H1 (cell line): ENCODE data around the gene PTPN13. TPM values are rescaled to one million over a fixed set of nuclear protein-coding genes. Genes with fewer than 3 reads are reported as not detected.

ENCODE experiments used
- CTCF ChIA-PET: fragments of 300-600 bp; sonication (Branson Sonifier 250); formaldehyde crosslinking; loops from one replicate; lab custom pipeline; 2021; ENCODE audit not compliant: partially characterized antibody; lab: Charles Lee
- POLR2A ChIA-PET: fragments of 300-600 bp; sonication (Branson Sonifier 250); formaldehyde crosslinking; loops from one replicate; lab custom pipeline; 2021; ENCODE audit warnings: inconsistent platforms; ENCODE audit not compliant: partially characterized antibody; lab: Charles Lee
- DNase-seq, 2 experiments: peaks; one replicate each; pipeline versions ENCODE4 v3.0.0 to v3.0.0-alpha.2; 2010 to 2022; ENCODE audit warnings: low spot score in 2 of 2, low read depth in 1 of 2, mixed read lengths in 1 of 2
- FAIRE-seq: peaks from 2 replicates; lab custom pipeline; 2011; peaks lifted over from hg19 to GRCh38; lab: Jason Lieb, UNC
- H2AFZ ChIP-seq: 2 replicates; pipeline ENCODE4 v1.8.1; 2012; ENCODE audit warnings: low read length, inconsistent platforms
- H2AK5ac ChIP-seq: 2 replicates; pipeline ENCODE4 v1.6.1; 2013; ENCODE audit warnings: low read depth, low read length
- H2BK120ac ChIP-seq: replicated peaks from 2 replicates; pipeline ENCODE3; 2013; ENCODE audit warnings: low read depth, low read length, inconsistent platforms
- H2BK12ac ChIP-seq: 2 replicates; pipeline ENCODE4 v1.6.1; 2013; ENCODE audit warnings: low read depth, low read length
- H2BK15ac ChIP-seq: 2 replicates; pipeline ENCODE4 v1.6.1; 2013; ENCODE audit warnings: low read length
- H2BK20ac ChIP-seq: 2 replicates; pipeline ENCODE4 v1.6.1; 2013; ENCODE audit warnings: low read length
- H2BK5ac ChIP-seq: 2 replicates; pipeline ENCODE4 v1.6.1; 2013; ENCODE audit warnings: low read depth, low read length
- H3K14ac ChIP-seq: 2 replicates; pipeline ENCODE4 v1.6.1; 2013; ENCODE audit warnings: inconsistent platforms; ENCODE audit not compliant: insufficient read length
- H3K18ac ChIP-seq: 2 replicates; pipeline ENCODE4 v1.6.1; 2013; ENCODE audit warnings: low read length; ENCODE audit errors: extremely low read depth
- H3K23ac ChIP-seq: 2 replicates; pipeline ENCODE4 v1.6.1; 2013; ENCODE audit warnings: inconsistent platforms; ENCODE audit not compliant: insufficient read length
- H3K23me2 ChIP-seq: 2 replicates; pipeline ENCODE4 v1.6.1; 2013; ENCODE audit warnings: low read depth, low read length
- H3K27ac ChIP-seq: 2 replicates; pipeline ENCODE4 v1.6.1; 2011; ENCODE audit warnings: low read depth, low read length, inconsistent platforms
- H3K27me3 ChIP-seq, 4 experiments: replicated peaks in 1 of 4; 1 replicate in 1 of 4; 2 replicates in 3 of 4; pipeline versions ENCODE4 v1.6.1 to v1.8.1; 2011 to 2013; ENCODE audit warnings: low read length in 3 of 4, mild to moderate bottlenecking in 3 of 4, inconsistent platforms in 2 of 4, mixed read lengths in 2 of 4, moderate library complexity in 1 of 4; ENCODE audit not compliant: control insufficient read depth in 3 of 4, insufficient read depth in 3 of 4; ENCODE audit errors: extremely low read depth in 1 of 4
- H3K36me3 ChIP-seq, 4 experiments: 2 replicates each; pipeline versions ENCODE4 v1.6.1 to v1.8.1; 2011 to 2013; ENCODE audit warnings: mild to moderate bottlenecking in 4 of 4, low read length in 3 of 4, moderate library complexity in 2 of 4, control low read depth in 1 of 4, inconsistent platforms in 1 of 4; ENCODE audit not compliant: insufficient read depth in 4 of 4, control insufficient read depth in 2 of 4
- H3K4ac ChIP-seq: replicated peaks from 2 replicates; pipeline ENCODE3; 2013; ENCODE audit warnings: low read length, low read depth, mixed read lengths, inconsistent platforms; ENCODE audit not compliant: insufficient read length
- H3K4me1 ChIP-seq, 4 experiments: replicated peaks in 1 of 4; 1 replicate in 1 of 4; 2 replicates in 3 of 4; pipeline versions ENCODE4 v1.6.1 to v1.8.1; 2011 to 2013; ENCODE audit warnings: low read length in 3 of 4, inconsistent platforms in 2 of 4, mixed read lengths in 1 of 4; ENCODE audit not compliant: insufficient read depth in 4 of 4, control insufficient read depth in 3 of 4
- H3K4me2 ChIP-seq, 2 experiments: 2 replicates each; pipeline versions ENCODE4 v1.6.1 to v1.8.1; 2011 to 2013; ENCODE audit warnings: low read depth in 2 of 2, low read length in 2 of 2, control low read depth in 1 of 2, inconsistent platforms in 1 of 2, mild to moderate bottlenecking in 1 of 2; ENCODE audit not compliant: insufficient read depth in 1 of 2
- H3K4me3 ChIP-seq, 4 experiments: fragments of 200-600, 300-600 bp in 1 of 4; sonication (generic), shearing (Covaris generic), sonication (Bioruptor Twin) in 1 of 4; 2 replicates each; pipeline versions ENCODE4 v1.5.1 to v1.8.1; 2011 to 2016; ENCODE audit warnings: low read length in 4 of 4, low read depth in 3 of 4, control low read depth in 2 of 4, inconsistent platforms in 2 of 4, mild to moderate bottlenecking in 2 of 4, mixed read lengths in 1 of 4, moderate library complexity in 1 of 4; ENCODE audit not compliant: insufficient read depth in 2 of 4; ENCODE audit errors: extremely low read depth in 1 of 4
- H3K56ac ChIP-seq: replicated peaks from 2 replicates; pipeline ENCODE3; 2013; ENCODE audit warnings: low read depth, mild to moderate bottlenecking, mixed read lengths, low read length, inconsistent platforms; ENCODE audit not compliant: insufficient read length
- H3K79me1 ChIP-seq: 2 replicates; pipeline ENCODE4 v1.6.1; 2013; ENCODE audit warnings: low read depth, low read length, control low read depth
- H3K79me2 ChIP-seq, 2 experiments: 2 replicates each; pipeline versions ENCODE4 v1.6.1 to v1.8.1; 2012 to 2013; ENCODE audit warnings: low read length in 2 of 2, mild to moderate bottlenecking in 2 of 2, inconsistent platforms in 1 of 2; ENCODE audit not compliant: insufficient read depth in 2 of 2, control insufficient read depth in 1 of 2
- H3K9ac ChIP-seq, 4 experiments: replicated peaks in 1 of 4; 1 replicate in 1 of 4; 2 replicates in 3 of 4; pipeline versions ENCODE4 v1.6.1 to v1.8.1; 2011 to 2013; ENCODE audit warnings: low read depth in 3 of 4, low read length in 3 of 4, control low read depth in 2 of 4, mild to moderate bottlenecking in 2 of 4, moderate library complexity in 2 of 4, inconsistent platforms in 1 of 4; ENCODE audit errors: extremely low read depth in 1 of 4
- H3K9me3 ChIP-seq, 2 experiments: 2 replicates each; pipeline versions ENCODE4 v1.6.1 to v1.8.1; 2012 to 2013; ENCODE audit warnings: mild to moderate bottlenecking in 2 of 2, moderate library complexity in 2 of 2, control low read depth in 1 of 2, inconsistent platforms in 1 of 2, low read depth in 1 of 2, low read length in 1 of 2, mixed read lengths in 1 of 2; ENCODE audit not compliant: insufficient read depth in 2 of 2
- H4K20me1 ChIP-seq, 2 experiments: replicated peaks in 1 of 2; 2 replicates each; pipeline versions ENCODE3 to v1.8.1; 2011 to 2013; ENCODE audit warnings: inconsistent platforms in 2 of 2, low read length in 2 of 2, mild to moderate bottlenecking in 1 of 2; ENCODE audit not compliant: insufficient read depth in 2 of 2, control insufficient read depth in 1 of 2
- H4K5ac ChIP-seq: 2 replicates; pipeline ENCODE4 v1.6.1; 2013; ENCODE audit warnings: low read length, low read depth, mixed read lengths, inconsistent platforms; ENCODE audit not compliant: insufficient read length
- H4K8ac ChIP-seq: 2 replicates; pipeline ENCODE4 v1.8.0; 2013; ENCODE audit warnings: mild to moderate bottlenecking, moderate library complexity, low read length, inconsistent platforms; ENCODE audit not compliant: insufficient read depth; ENCODE audit errors: extremely low read depth
- H4K91ac ChIP-seq: replicated peaks from 2 replicates; pipeline ENCODE3; 2013; ENCODE audit warnings: low read length, mixed read lengths, inconsistent platforms; ENCODE audit not compliant: insufficient read length
- CTCF ChIP-seq, 3 experiments: IDR thresholded peaks; 1 replicate in 2 of 3; 2 replicates in 1 of 3; pipeline versions ENCODE4 v1.5.1 to v1.6.1; 2011; ENCODE audit warnings: low read length in 3 of 3, mild to moderate bottlenecking in 3 of 3, inconsistent platforms in 2 of 3, low read depth in 1 of 3, moderate library complexity in 1 of 3; ENCODE audit not compliant: insufficient read depth in 1 of 3; ENCODE audit errors: control extremely low read depth in 1 of 3
- E2F6 ChIP-seq: IDR thresholded peaks from 2 replicates; pipeline ENCODE4 v1.6.1; 2012; ENCODE audit warnings: inconsistent platforms
- MAFK ChIP-seq: IDR thresholded peaks from 2 replicates; pipeline ENCODE4 v1.6.1; 2012; ENCODE audit warnings: low read depth, mild to moderate bottlenecking, improper control_type of control experiment, low read length
- POLR2A ChIP-seq, 2 experiments: IDR thresholded peaks; 1 replicate in 1 of 2; 2 replicates in 1 of 2; pipeline ENCODE4 v1.6.1; 2011; ENCODE audit warnings: low read depth in 2 of 2, low read length in 2 of 2, mild to moderate bottlenecking in 2 of 2; ENCODE audit errors: control extremely low read depth in 1 of 2
- RBBP5 ChIP-seq: IDR thresholded peaks from 2 replicates; pipeline ENCODE4 v1.7.1; 2012; ENCODE audit warnings: low read depth, mild to moderate bottlenecking, inconsistent platforms, low read length, moderate library complexity, borderline replicate concordance
- RFX5 ChIP-seq: IDR thresholded peaks from 2 replicates; pipeline ENCODE4 v1.6.1; 2011; ENCODE audit warnings: low read depth, low read length, improper control_type of control experiment, borderline replicate concordance
- TAF7 ChIP-seq: optimal IDR thresholded peaks from 2 replicates; pipeline ENCODE3; 2011; ENCODE audit warnings: low read depth, mild to moderate bottlenecking, inconsistent platforms, low read length, moderate library complexity, borderline replicate concordance
- YY1 ChIP-seq: IDR thresholded peaks from 2 replicates; pipeline ENCODE4 v1.6.1; 2011; ENCODE audit warnings: low read depth, mild to moderate bottlenecking, low read length
- polyA plus RNA-seq, 7 experiments: library from polyadenylated mRNA; depleted of rRNA in 3 of 7; stranded (reverse) in 5 of 7; unstranded in 2 of 7; fragments of >200 nt in 5 of 7; fragments of 200-250 nt in 2 of 7; gene quantifications; 1 replicate in 5 of 7; 2 replicates in 1 of 7; 4 replicates in 1 of 7; pipeline versions ENCODE4 v1.2.1 to v1.2.3, GENCODE V29; 2011 to 2013; ENCODE audit warnings: missing spikeins in 2 of 7, mixed read lengths in 2 of 7
- total RNA-seq: library from RNA; stranded (reverse); fragmentation: NEBNext Ultra II Directional; extraction: Animal tissue kit (Norgen Biotek cat#: 25700); gene quantifications from 2 replicates; pipeline ENCODE4 v1.2.1, GENCODE V29; 2021

The PTPN13 gene
- total and polyA plus RNA-seq, 2 of the 8 experiments (the other 6 are each of a cell fraction or from before 2014, with no cell fraction given), result 12.7 to 57.9 TPM

- Histone ChIP-seq H3K56ac (no peak overlapping the region), H2BK5ac (no peak overlapping the region), H4K5ac (no peak overlapping the region), H3K4me3 (no peak overlapping the region), H3K79me1 (peaks cover 2% of the 10 kb centered on the region; the same call in 1 of the 2 replicates), H2BK120ac (no peak overlapping the region), H2AFZ (no peak overlapping the region), H3K23ac (no peak overlapping the region), H3K14ac (no peak overlapping the region), H4K8ac (no peak overlapping the region), H2BK20ac (no peak overlapping the region), H2BK12ac (no peak overlapping the region), H4K91ac (no peak overlapping the region), H2BK15ac (no peak overlapping the region), H3K27me3 (no peaks in the 10 kb centered on the region), H3K36me3 (peaks cover 0 to 3% (median 0%) of the 10 kb centered on the region in 4 experiments; a peak in 1 of 8 replicates), H4K20me1 (peaks cover 0 to 2% of the 10 kb centered on the region in 2 experiments), H3K4ac (no peak overlapping the region), H3K27ac (no peak overlapping the region), H3K9ac (no peak overlapping the region), H2AK5ac (no peak overlapping the region), H3K18ac (no peak overlapping the region), H3K4me1 (no peaks in the 10 kb centered on the region), H3K4me2 (no peak overlapping the region), H3K9me3 (peaks cover 0 to 12% of the 10 kb centered on the region in 2 experiments; a peak in 1 of 4 replicates), H3K23me2 (no peaks in the 10 kb centered on the region), H3K79me2 (peaks cover 0 to 6% of the 10 kb centered on the region in 2 experiments; a peak in 2 of 4 replicates)
- FAIRE-seq, result no peak
- DNase-seq, result no peak
- ChIA-PET CTCF (no interaction called here), POLR2A (interaction anchor here (0.6 kb wide), 1 partner anchor 439 kb away, joined by 3 read pairs; no protein-coding TSS in a partner anchor)
- TF ChIP-seq RBBP5, result no peak
- TF ChIP-seq TAF7, result no peak
- TF ChIP-seq CTCF (IDR thresholded peaks at IDR 0.05; ENCODE audit: control extremely low read depth in 1 of 3, insufficient read depth in 1 of 3, low read depth in 1 of 3, low read length in 3 of 3), result no peak
- no peak for TF ChIP-seq YY1
- no peak for TF ChIP-seq MAFK
- TF ChIP-seq E2F6, result no peak
- TF ChIP-seq POLR2A (IDR thresholded peaks at IDR 0.05; ENCODE audit: control extremely low read depth in 1 of 2, low read depth in 2 of 2, low read length in 2 of 2), result no peak
- no peak for TF ChIP-seq RFX5
Measured at GRCh38 chr4:86661006-86661405, 66.9 kb downstream of the PTPN13 start.
